ENCODE results near the gene GHR.

DNA sequence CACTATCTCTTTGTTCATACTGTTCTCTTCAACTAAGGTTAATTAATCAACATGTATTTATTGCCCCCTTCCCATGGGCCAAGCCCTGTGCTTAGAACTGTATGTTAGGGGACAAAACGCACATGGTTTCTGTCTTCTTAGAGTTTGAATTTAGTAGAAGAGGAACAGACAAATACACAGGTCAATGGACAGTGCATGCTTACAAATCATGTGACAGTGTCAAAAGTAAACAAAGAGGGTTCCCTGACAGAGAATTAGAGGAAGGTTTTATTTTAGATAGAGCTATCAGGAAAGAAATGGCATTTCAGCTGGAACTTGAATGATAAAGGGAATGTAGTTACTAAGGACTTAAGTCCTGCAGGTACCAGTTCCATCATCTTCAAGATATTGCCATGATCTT is 188.2 kb downstream of the GHR start:
- TF ChIP-seq, protein P1, sequence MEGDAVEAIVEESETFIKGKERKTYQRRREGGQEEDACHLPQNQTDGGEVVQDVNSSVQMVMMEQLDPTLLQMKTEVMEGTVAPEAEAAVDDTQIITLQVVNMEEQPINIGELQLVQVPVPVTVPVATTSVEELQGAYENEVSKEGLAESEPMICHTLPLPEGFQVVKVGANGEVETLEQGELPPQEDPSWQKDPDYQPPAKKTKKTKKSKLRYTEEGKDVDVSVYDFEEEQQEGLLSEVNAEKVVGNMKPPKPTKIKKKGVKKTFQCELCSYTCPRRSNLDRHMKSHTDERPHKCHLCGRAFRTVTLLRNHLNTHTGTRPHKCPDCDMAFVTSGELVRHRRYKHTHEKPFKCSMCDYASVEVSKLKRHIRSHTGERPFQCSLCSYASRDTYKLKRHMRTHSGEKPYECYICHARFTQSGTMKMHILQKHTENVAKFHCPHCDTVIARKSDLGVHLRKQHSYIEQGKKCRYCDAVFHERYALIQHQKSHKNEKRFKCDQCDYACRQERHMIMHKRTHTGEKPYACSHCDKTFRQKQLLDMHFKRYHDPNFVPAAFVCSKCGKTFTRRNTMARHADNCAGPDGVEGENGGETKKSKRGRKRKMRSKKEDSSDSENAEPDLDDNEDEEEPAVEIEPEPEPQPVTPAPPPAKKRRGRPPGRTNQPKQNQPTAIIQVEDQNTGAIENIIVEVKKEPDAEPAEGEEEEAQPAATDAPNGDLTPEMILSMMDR (IDR thresholded peaks at IDR 0.05) = no peak
- no peak for TF ChIP-seq POLR2A (IDR thresholded peaks at IDR 0.05)
